ENCODE data around the gene EHBP1.
"Not testable (repeated sequence)": the region's sequence is repeated elsewhere in the genome, so short reads cannot be mapped to it uniquely, and the experiment has no call there.

EHBP1 gene

DNA sequence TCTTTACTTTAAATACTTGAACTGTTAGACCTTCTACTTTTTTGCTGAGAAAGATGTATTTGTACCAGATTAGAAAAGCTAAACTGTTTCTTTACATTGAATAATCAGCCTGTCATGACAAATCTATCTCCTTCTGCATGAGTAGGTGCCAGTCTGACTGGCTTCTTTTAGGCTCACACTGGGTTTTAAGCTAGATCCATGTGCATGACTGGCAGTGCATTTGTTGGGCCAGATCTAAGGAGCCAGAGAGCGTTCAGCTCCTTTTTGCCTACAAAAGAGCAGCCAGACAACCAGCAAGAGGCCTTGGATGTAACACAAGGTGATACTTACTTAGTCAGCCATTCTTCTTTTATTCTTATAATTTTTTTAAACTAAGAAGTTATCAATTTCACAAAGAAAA lies 263.2 kb downstream of the EHBP1 start:
- DNase-seq: no peak

DNA sequence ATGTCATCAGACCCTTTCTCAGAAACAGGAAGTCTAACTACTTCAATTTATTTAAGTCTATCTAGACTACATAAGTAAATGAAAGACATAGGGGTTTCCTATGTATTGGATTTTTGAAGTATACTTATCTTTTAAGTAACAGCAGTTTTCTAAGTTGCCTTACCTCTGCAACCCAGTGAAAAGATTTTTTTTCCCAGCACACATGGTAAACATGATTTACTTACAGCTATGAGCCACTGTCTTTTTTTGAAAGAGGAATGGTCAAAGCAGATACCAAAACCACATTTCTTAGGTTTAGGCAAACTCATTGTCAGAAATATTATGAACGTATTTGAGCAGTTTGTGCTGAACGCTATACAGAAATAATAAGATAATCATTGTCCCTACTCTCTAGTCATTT lies 266.4 kb downstream of the EHBP1 start:
- no peak for DNase-seq

DNA sequence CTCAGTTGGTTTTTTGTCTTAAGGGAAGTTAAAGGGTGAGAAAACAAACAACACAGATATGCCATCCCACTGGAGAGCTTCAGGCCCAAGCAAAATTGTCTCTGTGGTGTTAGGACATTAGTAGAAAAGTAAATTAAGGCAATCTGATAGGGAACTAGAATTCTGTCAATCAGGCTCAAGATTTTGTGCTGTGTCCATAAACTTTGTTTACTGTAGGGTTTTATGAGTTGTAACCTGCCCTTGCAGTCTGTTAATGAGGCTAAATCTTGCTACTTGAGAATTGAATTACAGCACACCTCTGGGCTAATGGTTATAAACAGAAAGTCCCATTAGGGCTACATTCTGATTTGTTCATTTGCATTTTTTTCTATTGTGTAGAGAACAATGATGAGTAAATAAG lies 267.1 kb downstream of the EHBP1 start:
- no peak for DNase-seq

DNA sequence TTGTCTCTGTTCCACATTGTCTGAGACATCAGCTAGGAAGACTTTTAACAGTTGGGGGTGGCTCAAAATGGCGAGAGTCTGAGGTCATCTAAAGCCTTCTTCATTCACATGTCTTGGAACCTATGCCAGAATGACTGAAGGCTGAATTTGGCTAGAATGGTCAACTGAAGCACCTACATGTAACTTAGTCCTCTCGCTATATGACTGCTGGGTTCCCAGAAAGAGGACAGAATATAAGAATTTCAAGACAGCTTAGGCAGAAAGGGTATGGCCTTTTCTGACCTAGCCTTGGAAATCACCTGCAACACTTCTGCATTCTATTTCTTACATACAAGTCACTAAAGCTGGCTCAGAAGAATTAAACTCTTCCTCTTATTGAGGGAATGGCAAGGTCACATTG lies 269.5 kb downstream of the EHBP1 start:
- no peak for DNase-seq

DNA sequence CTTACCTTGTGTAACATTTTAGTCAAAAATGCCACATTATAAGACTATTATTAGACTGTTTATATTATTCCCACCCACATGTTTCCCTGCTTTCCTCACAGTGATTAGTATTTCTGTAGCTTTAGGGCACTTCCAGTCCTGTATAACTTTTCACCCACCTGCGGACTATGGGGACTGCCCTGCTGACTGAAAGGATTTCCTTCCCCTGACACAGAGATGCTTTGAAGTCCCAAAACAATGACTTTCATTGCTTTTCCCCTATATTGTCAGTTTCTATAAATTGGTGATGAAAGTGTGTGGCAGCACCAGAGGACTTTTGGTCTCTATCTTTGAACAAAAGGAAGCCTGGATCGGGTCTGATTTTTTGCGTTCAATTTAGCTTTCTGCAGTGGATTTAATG lies 286.1 kb downstream of the EHBP1 start:
- no peak for DNase-seq

DNA sequence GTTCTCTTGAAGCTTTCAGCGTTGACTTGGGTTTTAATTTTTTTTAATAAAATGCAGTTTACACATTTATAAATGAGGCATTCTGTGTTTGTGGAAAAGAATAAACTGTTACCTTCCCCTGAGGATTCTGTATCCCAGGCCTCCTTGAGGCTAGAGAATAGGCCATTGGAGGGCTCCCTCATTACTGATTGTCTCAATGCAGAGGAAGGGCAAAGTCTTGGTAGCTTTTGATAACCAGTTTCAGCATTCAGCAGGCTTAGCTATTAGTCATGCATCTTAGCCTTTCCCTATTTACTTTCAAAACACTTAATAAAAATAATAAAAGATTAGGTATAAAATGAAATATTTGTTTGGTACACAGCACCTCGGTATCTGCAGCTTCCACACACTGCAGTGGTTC lies 287.0 kb downstream of the EHBP1 start:
- no peak for DNase-seq

DNA sequence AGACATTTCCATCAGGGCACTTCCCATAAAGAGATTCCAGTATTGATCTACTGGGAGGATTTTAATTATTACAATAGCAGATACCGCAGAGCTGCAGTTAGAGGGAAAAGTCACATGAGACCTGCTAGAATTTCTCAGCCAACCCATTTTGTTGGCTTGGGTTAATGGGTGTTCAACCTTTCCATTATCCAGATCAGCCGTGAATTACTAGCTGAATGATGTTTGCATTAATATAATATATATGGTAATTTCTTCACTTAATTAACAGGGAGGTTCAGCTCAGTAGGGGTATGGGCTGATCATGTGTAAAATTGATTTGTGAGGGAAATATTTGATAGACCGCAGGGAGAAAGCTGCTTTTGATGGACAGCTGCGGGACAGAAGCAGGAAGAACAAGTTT lies 288.7 kb downstream of the EHBP1 start:
- no peak for DNase-seq

DNA sequence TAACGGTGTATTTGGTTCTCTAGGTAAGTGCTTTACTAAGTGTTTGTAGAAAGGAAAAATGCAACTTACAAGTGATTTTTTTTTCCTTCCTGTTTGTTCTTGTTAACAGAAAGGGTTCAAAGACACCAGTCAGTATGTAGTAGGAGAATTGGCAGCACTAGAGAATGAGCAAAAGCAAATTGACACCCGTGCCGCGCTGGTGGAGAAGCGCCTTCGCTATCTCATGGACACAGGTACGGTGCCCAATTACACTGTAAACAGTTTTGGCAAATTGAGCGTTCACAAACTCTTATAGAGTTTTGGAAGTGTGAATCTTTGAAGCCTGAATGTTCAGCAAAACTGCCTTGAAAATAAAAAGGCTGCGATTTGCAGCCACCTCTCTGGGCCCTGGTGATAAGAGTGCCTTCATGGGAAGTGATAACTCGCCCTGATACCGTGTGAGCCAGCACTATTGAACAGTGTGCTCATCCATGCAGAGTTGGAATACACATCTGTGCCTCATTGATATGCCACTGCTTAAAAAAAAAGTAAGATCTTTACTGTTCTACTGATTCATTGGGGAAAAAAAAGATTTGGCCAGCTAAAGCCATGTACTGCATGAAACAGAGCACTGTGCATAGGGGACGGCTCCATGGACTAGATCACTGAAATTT lies 291.1 kb downstream of the EHBP1 start:
- no peak for DNase-seq

DNA sequence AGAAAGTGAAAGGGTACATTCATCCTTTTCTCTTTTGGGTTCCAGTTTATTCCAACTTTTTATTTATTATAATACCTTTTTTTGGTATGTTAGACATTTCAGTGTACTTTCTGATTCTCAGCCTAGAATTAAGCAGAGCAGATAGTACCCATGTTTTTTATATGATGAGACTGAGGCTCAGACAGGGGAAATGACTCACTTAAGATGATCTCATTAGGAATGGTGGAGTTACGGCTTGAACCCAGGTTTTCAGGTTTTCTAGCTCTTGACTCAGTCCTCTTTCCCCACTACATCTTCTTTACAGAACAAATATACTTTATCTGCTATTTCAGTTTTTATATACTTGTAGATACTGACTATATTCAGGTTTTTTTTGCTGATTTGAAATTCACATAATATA lies 293.4 kb downstream of the EHBP1 start:
- no peak for DNase-seq

DNA sequence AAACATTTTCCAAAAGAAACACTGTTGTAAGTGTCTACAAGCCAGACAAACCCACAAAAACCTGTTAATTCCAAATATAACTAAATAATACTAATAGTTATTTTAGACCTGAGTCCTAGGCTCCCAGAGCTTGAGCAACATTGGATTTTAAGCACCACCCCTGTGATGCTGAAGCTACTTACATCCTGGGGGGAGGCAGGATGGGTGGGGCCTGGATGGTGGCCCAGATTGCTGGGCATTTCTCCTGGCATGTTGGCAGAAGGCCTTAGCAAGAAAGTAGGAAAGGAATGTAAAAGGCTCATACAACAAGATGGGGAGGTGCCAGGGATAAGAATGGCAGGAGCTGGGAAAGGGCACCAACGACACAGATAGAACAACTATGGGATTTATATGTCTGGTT lies 294.4 kb downstream of the EHBP1 start:
- no peak for DNase-seq

DNA sequence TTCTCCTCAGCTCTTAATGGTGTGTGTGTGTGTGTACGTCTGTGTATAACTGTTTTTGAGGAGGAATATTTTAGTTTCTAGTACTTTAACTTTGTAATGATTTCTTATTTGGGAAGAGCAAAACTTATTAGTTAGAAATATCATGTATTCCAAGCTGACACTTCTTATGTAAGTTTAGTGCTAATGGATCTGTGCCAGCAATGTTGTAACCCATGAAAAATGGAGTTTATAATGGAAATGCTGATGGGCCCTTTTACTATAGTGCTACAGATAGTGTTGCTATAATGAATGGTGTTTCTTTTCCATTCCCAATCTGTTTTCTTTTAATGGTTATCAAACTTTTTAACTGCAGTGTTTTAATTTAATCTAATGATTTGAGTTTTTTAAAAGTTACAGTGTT lies 295.3 kb downstream of the EHBP1 start:
- DNase-seq: no peak

DNA sequence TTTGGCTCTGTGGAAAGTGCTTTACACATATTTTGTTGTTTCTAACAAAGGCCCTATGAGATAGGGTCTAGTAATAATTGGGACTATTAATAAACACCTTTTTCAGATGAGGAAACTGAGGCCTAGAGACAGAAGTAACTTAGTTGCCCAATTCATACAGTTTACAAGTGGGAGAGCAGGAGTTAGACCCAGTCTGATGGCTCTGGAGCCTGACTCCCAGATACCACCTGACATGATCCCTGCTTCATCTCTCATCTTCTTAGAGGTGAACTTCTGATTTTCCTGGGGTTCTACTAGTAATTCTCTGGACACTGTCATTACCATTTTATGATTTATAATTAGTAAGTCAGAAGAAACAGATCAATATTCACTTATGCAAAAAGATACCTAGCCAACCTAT lies 296.1 kb downstream of the EHBP1 start:
- DNase-seq: no peak

DNA sequence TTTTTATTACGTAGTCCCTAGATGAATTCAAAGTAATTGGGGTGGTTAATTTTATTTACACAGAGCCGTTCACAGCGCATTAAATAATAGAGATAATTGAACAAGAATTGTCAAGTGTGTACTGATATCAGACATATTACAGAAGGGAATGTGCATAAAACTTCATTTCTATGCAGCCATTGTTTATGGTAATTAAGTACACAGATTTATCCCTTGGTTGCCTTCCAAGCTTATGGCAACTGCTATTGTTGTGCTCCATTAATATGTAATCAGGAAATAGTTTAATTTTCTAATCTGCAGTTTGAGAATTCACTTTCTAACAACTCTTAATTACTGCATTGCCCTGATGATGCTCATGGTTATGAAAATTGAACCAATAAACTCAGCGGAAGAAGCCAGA lies 297.8 kb downstream of the EHBP1 start:
- DNase-seq: no peak

DNA sequence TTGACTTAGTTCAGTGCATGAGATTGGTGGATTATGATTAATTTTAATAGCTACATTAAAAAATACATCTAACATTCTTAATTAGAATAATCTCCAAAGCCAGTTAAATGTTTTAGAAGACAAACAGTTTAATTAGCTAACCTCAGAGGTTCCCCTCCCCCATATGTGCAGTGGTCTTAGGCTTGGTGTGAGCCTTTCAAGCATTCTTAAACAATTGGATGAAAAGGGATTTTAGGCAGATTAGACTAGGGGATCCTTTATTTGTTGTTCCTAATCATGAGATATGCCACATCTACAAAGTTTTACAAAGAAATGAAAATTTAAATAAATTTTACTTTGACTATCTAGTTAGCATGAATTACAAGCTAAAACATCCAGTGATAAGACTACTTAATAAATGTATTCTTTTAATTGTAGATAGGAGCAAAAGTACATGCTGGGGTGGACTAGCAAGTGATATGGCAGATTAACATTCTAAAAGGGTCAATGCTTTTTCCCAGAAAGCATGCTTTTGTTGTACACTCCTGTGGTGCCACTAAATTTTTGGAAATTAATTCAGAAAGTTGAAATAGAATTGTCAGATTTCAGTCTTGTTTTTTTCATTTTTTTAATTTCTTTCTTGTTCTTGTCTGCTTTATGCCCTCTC lies 302.4 kb downstream of the EHBP1 start:
- no peak for DNase-seq

DNA sequence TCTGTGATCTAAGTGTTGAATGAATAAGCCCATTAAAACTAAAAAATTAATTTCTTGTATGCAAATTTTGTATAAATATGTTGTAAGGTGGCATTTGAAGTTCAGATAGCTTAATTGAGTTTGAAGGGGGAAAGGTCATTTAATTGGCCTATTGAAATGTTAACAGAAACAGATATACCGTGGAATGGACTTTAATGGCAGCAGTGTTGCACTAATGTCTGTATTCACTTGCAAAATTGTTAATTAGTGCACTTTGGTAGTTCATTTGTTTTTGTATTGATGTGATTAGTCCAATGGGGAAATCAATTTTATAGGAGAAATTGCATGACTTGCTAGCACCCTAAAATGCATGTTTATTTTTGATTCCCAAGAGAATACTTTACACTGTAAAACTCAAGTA lies 303.3 kb downstream of the EHBP1 start:
- DNase-seq: no peak

DNA sequence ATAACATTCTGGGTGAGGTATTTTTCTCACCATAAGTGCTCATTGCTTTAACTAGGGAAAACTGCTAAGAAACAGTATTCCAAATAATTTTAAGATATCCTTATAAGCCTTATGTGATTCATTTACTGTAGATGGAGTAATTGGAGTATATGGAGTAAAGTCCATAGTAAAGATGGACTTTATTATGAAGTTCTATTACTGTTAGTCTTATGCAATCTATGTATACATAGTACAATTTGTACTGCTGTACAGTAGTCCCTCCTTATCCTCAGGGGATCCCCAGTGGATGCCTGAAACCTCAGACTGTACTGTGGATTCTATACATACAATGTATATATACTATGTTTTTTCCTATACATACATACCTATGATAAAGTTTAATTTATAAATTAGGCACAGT lies 304.0 kb downstream of the EHBP1 start:
- DNase-seq: no peak

DNA sequence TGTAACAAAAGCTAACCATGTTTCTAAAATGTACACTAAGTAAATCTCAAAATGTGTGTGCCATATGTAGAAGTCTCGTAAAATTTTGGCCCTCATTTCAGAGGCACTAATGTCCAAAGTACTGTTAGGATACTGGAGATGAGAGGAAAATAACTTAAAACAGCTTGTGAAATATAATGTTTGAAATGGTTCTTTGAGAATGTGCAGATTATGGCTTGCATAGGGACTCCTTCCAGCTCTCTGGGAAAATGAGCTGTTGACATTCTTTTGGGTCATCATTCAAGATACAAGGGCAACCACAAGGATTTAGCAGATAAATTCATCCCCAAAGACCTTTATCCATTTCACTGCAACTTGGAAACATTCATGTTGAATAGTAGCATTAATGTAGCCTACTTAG lies 307.0 kb downstream of the EHBP1 start:
- no peak for DNase-seq

DNA sequence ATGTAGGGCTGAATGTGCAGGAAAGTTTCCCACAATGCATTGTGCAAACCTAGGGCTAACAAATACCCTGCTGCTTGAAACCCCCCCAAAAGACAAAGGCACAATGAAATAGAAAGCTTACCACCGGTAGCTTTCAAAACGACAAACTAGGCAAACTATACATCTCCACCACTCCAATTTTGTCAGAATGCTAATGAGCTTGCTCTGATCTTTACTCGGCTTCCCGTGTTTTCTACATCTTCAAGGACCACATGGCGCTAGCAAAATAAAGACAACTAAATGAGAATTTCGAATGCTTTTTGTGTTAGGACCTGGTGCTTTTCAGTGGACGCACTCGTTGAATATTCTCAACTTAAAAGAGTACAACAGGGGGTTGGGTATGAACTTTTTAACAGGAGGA lies 307.9 kb downstream of the EHBP1 start:
- DNase-seq: no peak

DNA sequence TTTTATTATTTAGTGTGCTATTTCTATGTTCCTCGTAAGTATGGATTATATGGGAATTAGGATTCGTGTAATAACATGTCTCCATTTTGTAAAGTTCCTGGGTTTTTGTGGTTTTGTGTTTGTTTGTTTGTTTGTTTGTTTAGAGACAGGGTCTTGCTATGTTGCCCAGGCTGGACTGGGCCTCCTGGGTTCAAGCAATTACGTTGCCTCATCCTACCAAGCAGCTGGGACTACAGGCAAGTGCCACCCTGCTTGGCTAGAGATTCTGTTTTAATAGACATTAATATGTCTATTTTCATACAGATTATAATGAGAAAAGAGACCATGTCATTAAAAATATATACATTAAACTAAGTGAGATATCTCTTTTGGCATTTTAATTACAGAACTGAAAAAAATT lies 309.9 kb downstream of the EHBP1 start:
- no peak for DNase-seq

DNA sequence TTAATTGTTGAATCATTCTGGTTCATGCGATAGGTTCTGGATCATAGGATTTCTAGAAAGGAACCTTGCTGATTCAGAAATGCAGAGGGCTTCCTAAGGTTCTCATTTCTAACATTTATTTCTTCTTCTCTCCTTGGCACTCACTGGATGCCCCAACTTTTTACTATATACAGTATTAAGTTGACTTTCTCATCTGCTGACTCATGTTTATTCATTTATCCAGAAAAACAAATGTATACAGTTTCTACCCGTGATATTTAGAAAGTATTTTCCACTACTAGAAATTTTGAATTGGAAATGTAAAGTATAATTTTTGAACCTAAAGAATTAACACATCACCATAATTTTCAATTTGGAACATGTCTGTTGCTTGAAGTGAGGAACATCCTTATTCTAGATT lies 312.9 kb downstream of the EHBP1 start:
- no peak for DNase-seq

DNA sequence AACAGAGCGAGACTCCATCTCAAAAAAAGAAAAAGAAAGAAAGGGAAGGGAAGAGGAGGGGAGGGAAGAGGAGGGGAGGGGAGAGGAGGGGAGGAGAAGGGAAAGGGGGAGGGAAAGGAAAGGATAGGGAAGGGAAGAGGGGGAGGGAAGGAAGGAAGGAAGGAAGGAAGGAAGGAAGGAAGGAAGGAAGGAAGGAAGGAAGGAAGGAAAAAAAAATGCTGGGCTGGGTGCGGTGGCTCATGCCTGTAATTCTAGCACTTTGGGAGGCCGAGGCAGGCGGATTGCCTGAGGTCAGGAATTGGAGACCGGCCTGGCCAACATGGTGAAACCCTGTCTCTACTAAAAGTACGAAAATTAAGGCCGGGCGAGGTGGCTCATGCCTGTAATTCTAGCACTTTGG lies 314.2 kb downstream of the EHBP1 start:
- DNase-seq: not testable (repeated sequence)

DNA sequence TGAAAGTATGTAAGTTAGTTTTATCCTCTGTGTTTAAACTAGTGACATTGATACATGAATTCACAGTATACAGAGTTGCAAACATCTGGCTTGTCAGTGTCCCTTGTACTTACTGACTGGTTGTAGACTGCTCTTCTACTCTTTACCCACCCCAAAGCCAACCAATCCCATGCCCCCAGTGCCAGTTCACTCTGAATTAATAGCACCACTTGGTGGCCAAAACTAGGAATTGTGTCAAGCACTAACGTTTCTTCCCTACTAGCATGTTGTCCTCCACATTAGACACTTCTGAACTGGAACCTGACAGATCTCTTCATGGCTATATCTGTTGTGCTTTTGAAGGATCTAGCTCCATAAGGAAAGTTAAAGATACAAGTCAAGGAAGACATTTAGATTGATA lies 317.9 kb downstream of the EHBP1 start:
- DNase-seq: no peak

DNA sequence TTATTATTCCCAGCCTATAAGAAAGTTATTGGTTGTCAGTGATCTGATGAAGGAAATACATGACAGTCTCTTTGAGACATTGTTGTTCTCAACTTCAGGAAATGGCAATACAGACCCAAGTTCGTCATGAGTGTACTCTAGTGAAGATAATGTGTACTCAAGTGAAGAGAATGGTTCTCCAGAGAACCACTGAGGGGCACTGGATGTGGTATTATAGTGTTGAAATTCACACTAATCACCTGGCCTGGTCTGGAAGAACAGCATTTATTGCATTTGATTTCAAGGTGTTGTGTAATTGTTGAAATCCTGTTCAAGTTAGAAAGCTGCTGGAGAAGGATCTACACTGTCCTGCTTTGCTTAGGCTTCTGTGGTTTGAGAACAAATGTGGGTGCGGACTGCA lies 321.7 kb downstream of the EHBP1 start:
- no peak for DNase-seq

DNA sequence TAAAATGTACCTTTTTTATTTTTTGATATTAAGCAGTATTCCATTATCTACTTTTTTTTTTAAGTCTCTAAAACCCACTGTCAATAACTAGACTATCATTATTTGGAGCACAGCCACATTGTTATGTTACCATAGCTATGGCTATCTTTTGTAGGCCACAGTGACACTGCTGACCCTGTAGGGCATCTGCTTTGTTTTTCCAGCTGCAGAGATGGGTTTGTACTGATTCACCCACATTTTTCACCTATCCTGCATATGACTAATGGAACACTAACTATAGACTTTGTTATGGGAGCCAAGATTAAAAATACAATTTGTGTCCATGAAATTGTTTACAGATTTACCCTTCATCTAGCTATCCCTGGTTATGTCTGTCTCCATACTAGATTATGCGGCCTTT lies 323.5 kb downstream of the EHBP1 start:
- DNase-seq: no peak

DNA sequence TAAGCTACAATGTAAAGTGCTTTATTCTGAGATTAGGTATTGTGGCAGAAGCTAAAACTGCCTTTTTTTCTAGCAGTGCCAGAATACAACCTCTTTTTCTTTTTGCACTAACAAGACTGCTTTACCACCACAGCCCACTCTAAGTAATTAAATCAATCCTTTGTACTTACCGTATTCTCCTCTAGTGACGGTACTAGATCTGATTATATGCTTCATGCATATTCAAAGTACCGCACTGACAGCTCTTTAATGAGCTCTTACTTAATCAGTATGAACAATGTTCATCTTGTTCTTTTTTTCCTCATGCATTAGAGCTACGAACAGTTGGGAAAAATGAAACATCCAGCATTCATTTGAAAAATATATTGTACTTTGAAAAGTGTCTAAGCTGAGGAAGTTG lies 329.0 kb downstream of the EHBP1 start:
- no peak for DNase-seq
